H1 (cell line): ENCODE data around the gene SMG1.
"Not testable (repeated sequence)": the region's sequence is repeated elsewhere in the genome, so short reads cannot be mapped to it uniquely, and the experiment has no call there.

Source experiments
- BACH1 ChIP-seq: IDR thresholded peaks from 2 replicates; pipeline ENCODE4 v1.6.1; 2012; ENCODE audit warnings: low read length, improper control_type of control experiment
- EZH2 ChIP-seq: fragments of 200-600 bp; sonication (generic); IDR thresholded peaks from 2 replicates; pipeline ENCODE4 v1.7.1; 2012; ENCODE audit warnings: low read depth, mild to moderate bottlenecking, moderate library complexity, low read length, inconsistent platforms; ENCODE audit not compliant: severe bottlenecking
- GABPA ChIP-seq: IDR thresholded peaks from 2 replicates; pipeline ENCODE4 v1.6.1; 2011; ENCODE audit warnings: mild to moderate bottlenecking, low read length, moderate library complexity, borderline replicate concordance; ENCODE audit not compliant: insufficient read depth
- MAX ChIP-seq: IDR thresholded peaks from 2 replicates; pipeline ENCODE4 v1.6.1; 2012; ENCODE audit warnings: inconsistent platforms
- PHF8 ChIP-seq: fragments of 200-600 bp; sonication (generic); conservative IDR thresholded peaks from 2 replicates; pipeline ENCODE4 v1.7.1; 2012; ENCODE audit warnings: low read depth, mild to moderate bottlenecking, inconsistent platforms, low read length, moderate library complexity
- POLR2A ChIP-seq, 2 experiments: IDR thresholded peaks; 1 replicate in 1 of 2; 2 replicates in 1 of 2; pipeline ENCODE4 v1.6.1; 2011; ENCODE audit warnings: low read depth in 2 of 2, low read length in 2 of 2, mild to moderate bottlenecking in 2 of 2; ENCODE audit errors: control extremely low read depth in 1 of 2
- SRF ChIP-seq: IDR thresholded peaks from 2 replicates; pipeline ENCODE4 v1.6.1; 2011; ENCODE audit warnings: mild to moderate bottlenecking, low read depth, low read length, moderate library complexity
- TAF7 ChIP-seq: optimal IDR thresholded peaks from 2 replicates; pipeline ENCODE3; 2011; ENCODE audit warnings: low read depth, mild to moderate bottlenecking, inconsistent platforms, low read length, moderate library complexity, borderline replicate concordance
- TCF12 ChIP-seq: IDR thresholded peaks from 2 replicates; pipeline ENCODE4 v1.6.1; 2011; ENCODE audit warnings: low read depth, mild to moderate bottlenecking, low read length
- YY1 ChIP-seq: IDR thresholded peaks from 2 replicates; pipeline ENCODE4 v1.6.1; 2011; ENCODE audit warnings: low read depth, mild to moderate bottlenecking, low read length
- TF ChIP-seq, protein P1 (sequence below), 3 experiments: IDR thresholded peaks; 1 replicate in 2 of 3; 2 replicates in 1 of 3; pipeline versions ENCODE4 v1.5.1 to v1.6.1; 2011; ENCODE audit warnings: low read length in 3 of 3, mild to moderate bottlenecking in 3 of 3, inconsistent platforms in 2 of 3, low read depth in 1 of 3, moderate library complexity in 1 of 3; ENCODE audit not compliant: insufficient read depth in 1 of 3; ENCODE audit errors: control extremely low read depth in 1 of 3

DNA sequence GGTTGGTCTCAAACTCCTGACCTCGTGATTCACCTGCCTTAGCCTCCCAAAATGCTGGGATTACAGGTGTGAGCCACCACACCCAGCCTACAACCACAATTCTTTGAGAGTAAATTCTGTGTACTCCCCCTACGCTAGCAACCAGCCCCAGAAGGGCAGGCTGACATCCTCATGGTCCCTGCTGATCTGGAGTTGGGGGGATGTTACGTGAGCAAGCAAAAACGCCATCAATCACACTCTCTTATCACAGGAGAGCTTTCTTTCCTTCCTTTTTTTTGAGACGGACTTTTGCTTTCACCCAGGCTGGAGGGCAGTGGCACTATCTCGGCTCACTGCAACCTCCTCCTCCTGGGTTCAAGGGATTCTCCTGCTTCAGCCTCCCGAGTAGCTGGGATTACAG, 154.0 kb downstream of the SMG1 start:
- TF ChIP-seq, protein P1, sequence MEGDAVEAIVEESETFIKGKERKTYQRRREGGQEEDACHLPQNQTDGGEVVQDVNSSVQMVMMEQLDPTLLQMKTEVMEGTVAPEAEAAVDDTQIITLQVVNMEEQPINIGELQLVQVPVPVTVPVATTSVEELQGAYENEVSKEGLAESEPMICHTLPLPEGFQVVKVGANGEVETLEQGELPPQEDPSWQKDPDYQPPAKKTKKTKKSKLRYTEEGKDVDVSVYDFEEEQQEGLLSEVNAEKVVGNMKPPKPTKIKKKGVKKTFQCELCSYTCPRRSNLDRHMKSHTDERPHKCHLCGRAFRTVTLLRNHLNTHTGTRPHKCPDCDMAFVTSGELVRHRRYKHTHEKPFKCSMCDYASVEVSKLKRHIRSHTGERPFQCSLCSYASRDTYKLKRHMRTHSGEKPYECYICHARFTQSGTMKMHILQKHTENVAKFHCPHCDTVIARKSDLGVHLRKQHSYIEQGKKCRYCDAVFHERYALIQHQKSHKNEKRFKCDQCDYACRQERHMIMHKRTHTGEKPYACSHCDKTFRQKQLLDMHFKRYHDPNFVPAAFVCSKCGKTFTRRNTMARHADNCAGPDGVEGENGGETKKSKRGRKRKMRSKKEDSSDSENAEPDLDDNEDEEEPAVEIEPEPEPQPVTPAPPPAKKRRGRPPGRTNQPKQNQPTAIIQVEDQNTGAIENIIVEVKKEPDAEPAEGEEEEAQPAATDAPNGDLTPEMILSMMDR (IDR thresholded peaks at IDR 0.05; ENCODE audit: control extremely low read depth in 1 of 3, insufficient read depth in 1 of 3, low read depth in 1 of 3, low read length in 3 of 3): not testable (repeated sequence)
- TF ChIP-seq SRF; YY1; PHF8; EZH2; POLR2A (IDR thresholded peaks at IDR 0.05; ENCODE audit: control extremely low read depth in 1 of 2, low read depth in 2 of 2, low read length in 2 of 2); MAX; TCF12; BACH1; GABPA; TAF7: not testable (repeated sequence)
